SK-N-SH treated with all-trans-retinoic acid at 6 μM for 48 hours (cell line): ENCODE measurements around the gene PPARGC1A.

Experiments
- OSR1 ChIP-seq: fragments of 250-450 bp; sonication (Bioruptor Pico); IDR thresholded peaks from 2 replicates; pipeline ENCODE4 v1.8.0; 2022; ENCODE audit warnings: moderate library complexity, mild to moderate bottlenecking, inconsistent platforms
- RARB ChIP-seq: fragments of 250-450 bp; sonication (Bioruptor Pico); IDR thresholded peaks from 2 replicates; pipeline ENCODE4 v1.8.0; 2021; ENCODE audit warnings: mild to moderate bottlenecking, moderate library complexity
- ZFP30 ChIP-seq: fragments of 450-650 bp; formaldehyde crosslinking; IDR thresholded peaks from 2 replicates; pipeline ENCODE4 v1.5.0; 2022; ENCODE audit warnings: mild to moderate bottlenecking, moderate library complexity
- ZNF565 ChIP-seq: fragments of 450-650 bp; formaldehyde crosslinking; conservative IDR thresholded peaks from 2 replicates; pipeline ENCODE4 v1.5.0; 2020; ENCODE audit warnings: low read depth, mild to moderate bottlenecking, moderate library complexity
- ZNF8 ChIP-seq: fragments of 450-650 bp; formaldehyde crosslinking; IDR thresholded peaks from 2 replicates; pipeline ENCODE4 v1.5.0; 2020; ENCODE audit warnings: mild to moderate bottlenecking, moderate library complexity
- TF ChIP-seq, protein P1 (sequence below): fragments of 250-450 bp; sonication (Bioruptor Pico); IDR thresholded peaks from 2 replicates; pipeline ENCODE4 v1.8.0; 2020; ENCODE audit warnings: mild to moderate bottlenecking, moderate library complexity, borderline replicate concordance

DNA sequence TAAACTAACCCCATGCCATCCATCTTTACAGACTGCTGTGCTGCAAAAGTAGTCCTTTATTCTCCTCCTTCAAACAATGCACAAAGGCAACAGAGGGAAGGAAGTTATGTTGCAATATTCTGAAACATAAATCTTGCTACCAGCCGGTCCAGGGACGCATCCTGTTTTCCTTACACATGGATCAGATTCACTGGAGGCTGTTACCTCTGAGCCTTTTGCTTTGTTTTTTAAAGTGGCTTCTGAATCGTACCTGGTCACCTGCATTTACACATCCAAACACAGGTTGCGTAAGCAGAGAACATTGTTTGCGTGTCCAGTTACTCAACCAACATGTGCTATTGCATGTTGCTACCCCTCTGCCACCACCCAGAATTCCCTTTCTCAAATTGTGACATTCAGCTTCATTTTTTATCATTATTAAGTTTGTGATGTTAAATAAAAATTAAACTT is 8.8 kb downstream of the PPARGC1A start:
- TF ChIP-seq RARB (CRISPR knock-in tag) (no peak), ZNF565 (CRISPR knock-in tag) (no peak), ZNF8 (CRISPR knock-in tag) (no peak), OSR1 (CRISPR knock-in tag) (no peak), ZFP30 (CRISPR knock-in tag) (no peak)
- TF ChIP-seq, protein P1, sequence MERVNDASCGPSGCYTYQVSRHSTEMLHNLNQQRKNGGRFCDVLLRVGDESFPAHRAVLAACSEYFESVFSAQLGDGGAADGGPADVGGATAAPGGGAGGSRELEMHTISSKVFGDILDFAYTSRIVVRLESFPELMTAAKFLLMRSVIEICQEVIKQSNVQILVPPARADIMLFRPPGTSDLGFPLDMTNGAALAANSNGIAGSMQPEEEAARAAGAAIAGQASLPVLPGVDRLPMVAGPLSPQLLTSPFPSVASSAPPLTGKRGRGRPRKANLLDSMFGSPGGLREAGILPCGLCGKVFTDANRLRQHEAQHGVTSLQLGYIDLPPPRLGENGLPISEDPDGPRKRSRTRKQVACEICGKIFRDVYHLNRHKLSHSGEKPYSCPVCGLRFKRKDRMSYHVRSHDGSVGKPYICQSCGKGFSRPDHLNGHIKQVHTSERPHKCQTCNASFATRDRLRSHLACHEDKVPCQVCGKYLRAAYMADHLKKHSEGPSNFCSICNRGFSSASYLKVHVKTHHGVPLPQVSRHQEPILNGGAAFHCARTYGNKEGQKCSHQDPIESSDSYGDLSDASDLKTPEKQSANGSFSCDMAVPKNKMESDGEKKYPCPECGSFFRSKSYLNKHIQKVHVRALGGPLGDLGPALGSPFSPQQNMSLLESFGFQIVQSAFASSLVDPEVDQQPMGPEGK (CRISPR knock-in tag), result no peak
